Mesenchymal stem cell (in vitro differentiated cells and primary cell): ENCODE measurements around the gene FARP1.
A peak's percentile ranks its signal among the peaks of the same experiment; 100 is the strongest.

Source experiments
- DNase-seq: peaks from one replicate; pipeline ENCODE4 v3.0.0-alpha.2; 2013
- H2AFZ ChIP-seq: one replicate; pipeline ENCODE4 v1.6.1; 2013; ENCODE audit warnings: low read depth, mild to moderate bottlenecking, control low read depth, inconsistent platforms, low read length, moderate library complexity
- H2AK5ac ChIP-seq: 2 replicates; pipeline ENCODE4 v1.6.1; 2013; ENCODE audit warnings: low read length, moderate library complexity, mild to moderate bottlenecking, inconsistent platforms; ENCODE audit not compliant: severe bottlenecking
- H2BK120ac ChIP-seq: one replicate; pipeline ENCODE4 v1.6.1; 2013; ENCODE audit warnings: low read depth, mild to moderate bottlenecking, inconsistent platforms, low read length, moderate library complexity
- H2BK12ac ChIP-seq, 2 experiments: one replicate each; pipeline ENCODE4 v1.6.1; 2013; ENCODE audit warnings: inconsistent platforms in 2 of 2, low read length in 2 of 2, mild to moderate bottlenecking in 2 of 2, moderate library complexity in 2 of 2, control low read depth in 1 of 2
- H2BK15ac ChIP-seq: one replicate; pipeline ENCODE4 v1.6.1; 2013; ENCODE audit warnings: mild to moderate bottlenecking, low read depth, inconsistent platforms; ENCODE audit not compliant: poor library complexity, severe bottlenecking
- H2BK5ac ChIP-seq: 2 replicates; pipeline ENCODE4 v1.6.1; 2013; ENCODE audit warnings: low read depth, mild to moderate bottlenecking, low read length, control low read depth, inconsistent platforms; ENCODE audit not compliant: poor library complexity, severe bottlenecking
- H3K14ac ChIP-seq, 2 experiments: one replicate each; pipeline ENCODE4 v1.6.1; 2013; ENCODE audit warnings: inconsistent platforms in 2 of 2, low read length in 2 of 2, control low read depth in 1 of 2, mild to moderate bottlenecking in 1 of 2, moderate library complexity in 1 of 2
- H3K18ac ChIP-seq, 2 experiments: one replicate each; pipeline ENCODE4 v1.6.1; 2013; ENCODE audit warnings: inconsistent platforms in 2 of 2, low read length in 2 of 2, control low read depth in 1 of 2, low read depth in 1 of 2, mild to moderate bottlenecking in 1 of 2
- H3K23ac ChIP-seq, 2 experiments: one replicate each; pipeline ENCODE4 v1.6.1; 2013; ENCODE audit warnings: inconsistent platforms in 2 of 2, low read length in 2 of 2, mild to moderate bottlenecking in 2 of 2, moderate library complexity in 2 of 2, control low read depth in 1 of 2
- H3K27ac ChIP-seq: 2 replicates; pipeline ENCODE4 v1.5.1; 2013; ENCODE audit warnings: mild to moderate bottlenecking, moderate library complexity, low read length, control low read depth, inconsistent platforms; ENCODE audit not compliant: poor library complexity, severe bottlenecking
- H3K27me3 ChIP-seq, 2 experiments: 2 replicates each; pipeline versions ENCODE4 v1.6.1 to v1.7.0; 2013; ENCODE audit warnings: low read length in 2 of 2, mild to moderate bottlenecking in 2 of 2, moderate library complexity in 2 of 2, control low read depth in 1 of 2, inconsistent platforms in 1 of 2; ENCODE audit not compliant: control insufficient read depth in 1 of 2, insufficient read depth in 1 of 2
- H3K36me3 ChIP-seq, 2 experiments: 2 replicates each; pipeline versions ENCODE4 v1.6.1 to v1.7.0; 2013; ENCODE audit warnings: low read length in 2 of 2, control low read depth in 1 of 2, inconsistent platforms in 1 of 2, low read depth in 1 of 2, mild to moderate bottlenecking in 1 of 2; ENCODE audit not compliant: insufficient read depth in 2 of 2, control insufficient read depth in 1 of 2
- H3K4ac ChIP-seq, 2 experiments: one replicate each; pipeline ENCODE4 v1.6.1; 2013; ENCODE audit warnings: inconsistent platforms in 2 of 2, low read length in 2 of 2, mild to moderate bottlenecking in 2 of 2, moderate library complexity in 2 of 2, control low read depth in 1 of 2, low read depth in 1 of 2
- H3K4me1 ChIP-seq: 2 replicates; pipeline ENCODE4 v1.6.1; 2013; ENCODE audit warnings: low read depth, low read length, control low read depth; ENCODE audit not compliant: control insufficient read depth, insufficient read depth
- H3K4me2 ChIP-seq: 2 replicates; pipeline ENCODE4 v1.6.1; 2013; ENCODE audit warnings: low read length, mild to moderate bottlenecking, inconsistent platforms; ENCODE audit not compliant: poor library complexity, severe bottlenecking
- H3K4me3 ChIP-seq, 2 experiments: 2 replicates each; pipeline versions ENCODE4 v1.5.1 to v1.7.0; 2013; ENCODE audit warnings: low read length in 2 of 2, mild to moderate bottlenecking in 2 of 2, control low read depth in 1 of 2, low read depth in 1 of 2; ENCODE audit not compliant: insufficient read depth in 1 of 2
- H3K79me1 ChIP-seq: replicated peaks from 2 replicates; pipeline ENCODE4 v1.6.1; 2013; ENCODE audit warnings: mild to moderate bottlenecking, control low read depth, low read length, inconsistent platforms; ENCODE audit not compliant: poor library complexity, severe bottlenecking
- H3K9ac ChIP-seq: 2 replicates; pipeline ENCODE4 v1.7.0; 2013; ENCODE audit warnings: mild to moderate bottlenecking, low read length, moderate library complexity
- H3K9me3 ChIP-seq: 2 replicates; pipeline ENCODE4 v1.7.0; 2013; ENCODE audit warnings: mild to moderate bottlenecking, low read length; ENCODE audit not compliant: control insufficient read depth
- H4K8ac ChIP-seq: one replicate; pipeline ENCODE4 v1.6.1; 2013; ENCODE audit warnings: inconsistent platforms, mild to moderate bottlenecking, low read length, moderate library complexity
- H4K91ac ChIP-seq: one replicate; pipeline ENCODE4 v1.6.1; 2013; ENCODE audit warnings: mild to moderate bottlenecking, low read length, inconsistent platforms
- WGBS: methylation state at CpG from one replicate; pipeline ENCODE4 v1.1.7; 2013; ENCODE audit warnings: mixed read lengths; 5-methylcytosine and 5-hydroxymethylcytosine counted together

The FARP1 gene

GRCh38 chr13:98468929-98469328, 326.0 kb downstream of the FARP1 start:
- no peak overlapping the region for H3K4me2 ChIP-seq
- H3K18ac ChIP-seq, result no peak overlapping the region
- no peak overlapping the region for H2BK15ac ChIP-seq
- H3K27me3 ChIP-seq, result no peaks in the 10 kb centered on the region
- H3K27ac ChIP-seq, result no peak overlapping the region
- peaks cover 30 to 64% of the 10 kb centered on the region in 2 experiments for H3K36me3 ChIP-seq
- H3K4ac ChIP-seq, result no peak overlapping the region
- no peak overlapping the region for H2BK120ac ChIP-seq
- no peaks in the 10 kb centered on the region for H3K4me1 ChIP-seq
- no peak overlapping the region for H3K14ac ChIP-seq
- peaks cover 45% of the 10 kb centered on the region for H3K79me1 ChIP-seq
- DNase-seq, result no peak
- no peak overlapping the region for H2AK5ac ChIP-seq
- H3K23ac ChIP-seq, result no peak overlapping the region
- H4K91ac ChIP-seq, result no peak overlapping the region
- H3K9me3 ChIP-seq, result no peaks in the 10 kb centered on the region
- H4K8ac ChIP-seq, result no peak overlapping the region
- no peak overlapping the region for H3K9ac ChIP-seq
- no peak overlapping the region for H2BK5ac ChIP-seq
- WGBS, result 96% methylated on average over 20 of the region's 20 CpGs
- H3K4me3 ChIP-seq, result no peak overlapping the region
- H2AFZ ChIP-seq, result no peak overlapping the region
- no peak overlapping the region for H2BK12ac ChIP-seq

- Histone ChIP-seq H2BK12ac (no peak overlapping the region), H4K91ac (no peak overlapping the region), H3K4ac (no peak overlapping the region), H2AK5ac (no peak overlapping the region), H3K27me3 (no peaks in the 10 kb centered on the region), H3K9ac (no peak overlapping the region), H4K8ac (peak overlapping the region; percentile 16), H2BK15ac (no peak overlapping the region), H3K36me3 (peaks cover 31 to 61% of the 10 kb centered on the region in 2 experiments), H3K4me1 (peaks cover 6% of the 10 kb centered on the region), H2BK120ac (no peak overlapping the region), H3K27ac (no peak overlapping the region), H2BK5ac (no peak overlapping the region), H3K18ac (no peak overlapping the region), H3K4me3 (no peak overlapping the region), H3K9me3 (no peaks in the 10 kb centered on the region), H3K14ac (no peak overlapping the region), H3K23ac (no peak overlapping the region), H3K79me1 (peaks cover 41% of the 10 kb centered on the region), H2AFZ (no peak overlapping the region), H3K4me2 (no peak overlapping the region)
- no peak for DNase-seq
- 88% methylated on average over 6 of the region's 6 CpGs for WGBS
Measured at GRCh38 chr13:98470920-98471319, 328.0 kb downstream of the FARP1 start.

GRCh38 chr13:98471934-98472333, 329.0 kb downstream of the FARP1 start:
- Histone ChIP-seq H3K23ac (no peak overlapping the region), H3K36me3 (peaks cover 31 to 55% of the 10 kb centered on the region in 2 experiments), H3K4me1 (peaks cover 14% of the 10 kb centered on the region), H3K9me3 (no peaks in the 10 kb centered on the region), H2BK5ac (no peak overlapping the region), H2BK15ac (no peak overlapping the region), H3K27ac (no peak overlapping the region), H4K91ac (no peak overlapping the region), H2AK5ac (no peak overlapping the region), H3K4me3 (no peak overlapping the region), H3K4me2 (no peak overlapping the region), H3K9ac (no peak overlapping the region), H3K4ac (no peak overlapping the region), H2AFZ (no peak overlapping the region), H2BK120ac (no peak overlapping the region), H3K27me3 (no peaks in the 10 kb centered on the region), H4K8ac (no peak overlapping the region), H2BK12ac (no peak overlapping the region), H3K14ac (no peak overlapping the region), H3K18ac (no peak overlapping the region), H3K79me1 (peaks cover 38% of the 10 kb centered on the region)
- WGBS, result 92% methylated on average over 10 of the region's 10 CpGs
- DNase-seq, result no peak

- H3K14ac ChIP-seq, result no peak overlapping the region
- 94% methylated on average over 5 of the region's 5 CpGs for WGBS
Measured at GRCh38 chr13:98473135-98473787, 330.4 kb downstream of the FARP1 start.

More at GRCh38 chr13:98473135-98473787, 330.4 kb downstream of the FARP1 start:
- no peak overlapping the region for H3K4ac ChIP-seq
- H3K23ac ChIP-seq, result no peak overlapping the region
- H3K4me2 ChIP-seq, result no peak overlapping the region
- H4K91ac ChIP-seq, result peak overlapping the region; percentile 32
- H3K27me3 ChIP-seq, result no peaks in the 10 kb centered on the region
- no peak overlapping the region for H2BK120ac ChIP-seq
- H2BK15ac ChIP-seq, result no peak overlapping the region
- DNase-seq, result no peak
- H3K79me1 ChIP-seq, result peaks cover 39% of the 10 kb centered on the region
- H2BK5ac ChIP-seq, result no peak overlapping the region
- no peak overlapping the region for H2BK12ac ChIP-seq
- H3K18ac ChIP-seq, result no peak overlapping the region
- H3K4me1 ChIP-seq, result peaks cover 20% of the 10 kb centered on the region
- H3K9me3 ChIP-seq, result no peaks in the 10 kb centered on the region
- peaks cover 25 to 46% of the 10 kb centered on the region in 2 experiments for H3K36me3 ChIP-seq
- no peak overlapping the region for H2AK5ac ChIP-seq
- H3K4me3 ChIP-seq, result no peak overlapping the region
- H4K8ac ChIP-seq, result peak overlapping the region; percentile 38
- no peak overlapping the region for H3K9ac ChIP-seq
- H2AFZ ChIP-seq, result no peak overlapping the region
- H3K27ac ChIP-seq, result no peak overlapping the region
